Stimulated activated CD8-positive, alpha-beta memory T cell treated with anti-CD3 and anti-CD28 coated beads, Interleukin-7, amount 100 ng/mL, for 4 hours (primary cell): Measurements from ENCODE around the gene MGAT4A.
"Not testable (repeated sequence)": the region's sequence is repeated elsewhere in the genome, so short reads cannot be mapped to it uniquely, and the experiment has no call there.

Experiments
- DNase-seq, 2 donors: peaks; one replicate each; pipeline ENCODE4 v3.0.0-alpha.2; 2020; ENCODE audit warnings: low read depth in 2 of 2

The MGAT4A gene

GRCh38 chr2:98759827-98760625 is 29.1 kb upstream of the MGAT4A start:
- no peak for DNase-seq

DNA sequence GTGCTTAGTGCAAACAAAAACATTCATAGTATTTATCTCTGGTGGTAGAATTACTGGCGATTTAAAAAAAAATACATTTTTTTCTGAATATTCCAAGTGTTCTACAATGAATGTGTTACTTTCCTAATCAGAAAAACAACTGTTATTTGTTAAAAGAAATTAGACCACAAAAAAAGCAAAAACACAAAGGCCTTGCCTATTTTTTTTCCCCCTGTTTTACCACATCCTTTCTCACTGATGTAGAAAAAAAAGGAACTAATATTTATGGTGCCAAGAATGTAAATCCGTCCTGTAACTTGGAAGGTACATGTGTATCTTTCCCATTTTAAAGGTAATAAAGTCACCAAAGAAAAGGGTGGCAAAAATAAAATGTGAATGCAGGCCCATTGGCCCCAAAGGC is 28.4 kb upstream of the MGAT4A start:
- DNase-seq = no peak

DNA sequence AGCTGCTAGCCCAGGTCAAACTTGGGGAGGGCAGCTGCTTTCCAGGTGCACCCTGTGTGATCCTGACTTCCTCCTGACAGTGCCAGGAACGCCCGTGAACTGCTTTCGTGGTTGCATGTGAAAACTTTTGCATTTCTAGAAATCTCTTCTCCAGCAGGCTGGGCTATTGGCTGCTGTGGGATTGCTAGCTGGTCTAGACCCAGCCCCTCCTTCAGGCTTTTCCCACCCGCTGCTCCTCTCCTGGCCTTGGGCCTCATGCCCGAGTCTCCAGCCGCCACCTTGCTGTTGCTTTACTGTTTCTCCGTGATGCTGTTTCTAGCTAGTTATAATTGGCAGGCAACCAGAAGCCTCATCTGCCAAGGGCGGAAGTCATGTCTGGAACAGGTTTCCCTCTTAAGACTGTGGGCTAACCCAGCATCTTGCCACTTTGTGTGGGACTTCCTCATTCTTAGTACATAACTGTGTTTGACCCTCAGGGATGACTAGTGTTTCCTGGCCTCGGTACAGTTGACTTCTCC is 27.0 kb upstream of the MGAT4A start:
- peak in 1 of 2 donors; percentile 41 for DNase-seq

- no peak for DNase-seq
Observed at GRCh38 chr2:98753801-98754200, 22.9 kb upstream of the MGAT4A start.

DNA sequence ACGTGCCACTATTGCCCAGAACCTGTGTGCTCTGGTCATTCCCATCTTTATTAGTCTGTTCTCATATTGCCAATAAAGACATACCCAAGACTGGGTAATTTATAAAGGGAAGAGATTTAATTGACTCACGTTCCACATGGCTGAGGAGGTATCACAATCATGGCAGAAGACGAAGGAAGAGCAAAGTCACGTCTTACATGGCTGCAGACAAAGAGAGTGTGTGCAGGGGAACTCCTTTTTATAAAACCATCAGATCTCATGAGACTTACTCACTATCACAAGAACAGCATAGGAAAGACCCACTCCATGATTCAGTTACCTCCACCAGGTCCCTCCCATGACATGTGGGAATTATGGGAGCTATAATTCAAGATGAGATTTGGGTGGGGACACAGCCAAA is 21.8 kb upstream of the MGAT4A start:
- DNase-seq = not testable (repeated sequence)

DNA sequence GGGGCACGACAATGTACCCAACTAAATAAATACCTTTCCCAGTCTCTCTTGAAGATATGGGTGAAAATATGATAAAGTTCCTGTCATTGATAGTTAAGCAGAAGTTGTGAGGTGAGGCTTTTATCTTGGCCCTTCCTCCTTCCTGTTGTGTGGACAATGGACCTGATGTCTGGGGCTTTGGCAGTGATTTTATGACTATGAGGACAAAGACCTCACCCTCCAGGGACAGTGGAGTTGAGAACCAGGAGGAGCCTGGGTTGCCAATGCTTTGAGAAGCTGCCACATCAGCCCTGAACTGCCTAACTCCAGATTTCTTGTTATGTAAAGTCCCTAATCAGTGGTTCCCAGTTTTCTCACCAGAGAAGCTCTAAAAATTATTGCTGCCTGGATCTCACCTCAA is 20.8 kb upstream of the MGAT4A start:
- no peak for DNase-seq

GRCh38 chr2:98750593-98751282 is 19.8 kb upstream of the MGAT4A start:
- no peak for DNase-seq

- no peak for DNase-seq
Observed at GRCh38 chr2:98749066-98749450, 18.1 kb upstream of the MGAT4A start.

GRCh38 chr2:98748292-98749065 is 17.5 kb upstream of the MGAT4A start:
- no peak for DNase-seq

GRCh38 chr2:98747888-98748287 is 17.0 kb upstream of the MGAT4A start:
- DNase-seq = no peak

GRCh38 chr2:98746426-98746825 is 15.5 kb upstream of the MGAT4A start:
- no peak for DNase-seq

GRCh38 chr2:98744595-98744994 is 13.7 kb upstream of the MGAT4A start:
- no peak for DNase-seq

GRCh38 chr2:98743835-98744234 is 12.9 kb upstream of the MGAT4A start:
- DNase-seq = no peak

GRCh38 chr2:98739020-98739419 is 8.1 kb upstream of the MGAT4A start:
- DNase-seq = no peak

DNA sequence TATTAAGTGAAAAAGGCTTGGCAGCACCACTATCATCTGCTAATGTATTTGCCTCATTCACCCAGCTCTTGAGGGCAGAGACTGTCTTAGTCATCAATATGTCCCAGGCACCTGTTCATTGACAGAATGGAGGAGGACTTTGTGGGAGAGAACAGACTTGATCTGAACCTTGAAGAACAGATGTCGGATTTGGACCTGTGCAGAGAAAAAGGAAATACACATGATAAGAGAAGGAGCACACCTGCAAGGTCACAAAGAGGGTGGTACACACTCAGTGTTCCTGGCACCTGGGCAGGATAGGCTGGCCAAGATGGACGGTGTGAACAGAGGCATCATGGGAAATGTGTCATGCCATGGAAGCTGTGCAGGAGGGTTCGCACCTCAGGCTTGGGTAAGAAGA is 7.4 kb upstream of the MGAT4A start:
- no peak for DNase-seq

GRCh38 chr2:98737848-98738247 is 6.9 kb upstream of the MGAT4A start:
- no peak for DNase-seq

- no peak for DNase-seq
Observed at GRCh38 chr2:98736464-98736889, 5.5 kb upstream of the MGAT4A start.

DNA sequence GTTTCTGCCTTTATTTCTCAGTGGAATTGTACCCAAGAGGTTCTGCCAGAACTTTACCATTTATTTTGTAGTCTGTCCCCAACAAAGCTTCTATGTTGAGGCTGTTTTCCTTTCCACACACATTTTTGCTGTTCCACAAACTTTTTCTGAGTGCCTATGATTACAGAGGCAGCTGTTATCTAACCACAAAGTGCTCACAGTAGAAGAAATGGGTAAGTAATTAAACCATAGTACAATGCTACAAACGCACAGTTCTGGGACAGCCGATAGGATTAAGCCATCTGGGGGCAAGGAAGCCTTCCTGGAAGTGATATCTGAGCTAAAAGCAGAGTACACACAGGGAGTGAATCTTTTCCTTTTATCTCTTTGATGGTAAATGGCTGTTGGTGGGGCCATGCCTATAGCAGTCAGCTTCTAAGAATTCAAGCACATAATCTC is 3.9 kb upstream of the MGAT4A start:
- no peak for DNase-seq

- DNase-seq = no peak
Observed at GRCh38 chr2:98734162-98734561, 3.2 kb upstream of the MGAT4A start.

DNA sequence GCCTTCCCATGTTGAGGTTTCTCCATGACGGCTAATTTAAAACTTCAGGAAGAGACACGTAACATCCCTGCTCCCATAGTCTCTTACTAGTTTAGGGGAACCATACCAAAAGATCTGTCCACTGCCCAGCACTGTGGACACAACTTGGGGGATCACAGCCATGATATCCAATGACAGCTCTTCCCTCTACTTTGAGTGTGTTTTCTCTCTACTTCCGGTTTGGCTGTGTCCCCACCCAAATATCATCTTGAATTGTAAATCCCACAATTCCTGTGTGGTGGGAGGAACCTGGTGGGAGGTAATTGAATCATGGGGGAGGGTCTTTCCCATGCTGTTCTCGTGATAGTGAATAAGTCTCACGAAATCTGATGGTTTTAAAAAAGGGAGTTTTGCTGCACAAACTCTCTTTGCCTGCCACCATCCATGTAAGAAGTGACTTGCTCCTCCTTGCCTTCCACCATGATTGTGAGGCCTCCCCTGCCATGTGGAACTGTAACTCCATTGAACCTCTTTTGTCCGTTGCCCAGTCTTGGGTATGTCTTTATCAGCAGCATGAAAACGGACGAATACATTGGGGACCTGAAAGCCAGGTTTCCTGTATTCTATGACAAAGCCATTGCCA is 1.6 kb upstream of the MGAT4A start:
- DNase-seq = no peak

- no peak for DNase-seq
Observed at GRCh38 chr2:98731894-98732349, 990 bp upstream of the MGAT4A start.

DNA sequence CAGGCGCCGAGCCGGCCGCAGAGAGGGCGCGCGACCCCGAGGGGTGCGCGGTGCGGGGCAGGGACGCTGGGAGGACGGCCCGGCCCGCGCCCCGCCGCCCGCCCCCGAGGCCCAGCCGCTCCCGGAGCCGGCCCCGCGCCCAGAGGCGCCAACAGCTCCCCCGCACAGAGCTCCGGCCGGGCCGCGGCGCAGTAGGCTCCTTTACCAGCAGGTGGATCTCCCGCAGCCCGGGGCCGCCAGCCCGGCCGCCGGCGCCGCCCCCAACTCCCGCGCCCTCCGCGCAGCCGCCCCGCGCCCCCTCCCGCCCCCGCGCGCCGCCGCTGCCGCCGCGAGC is 258 bp downstream of the MGAT4A start:
- DNase-seq = peak in 1 of 2 donors; percentile 61
